Osteoblast (primary cell): ENCODE results near the gene POLD2. TPM values are rescaled to one million over a fixed set of nuclear protein-coding genes. Genes with fewer than 3 reads are reported as not detected.

ENCODE experiments used
- DNase-seq: peaks from one replicate; pipeline ENCODE4 v3.0.0; 2011; ENCODE audit warnings: low spot score, mixed read lengths; ENCODE audit not compliant: insufficient read length; ENCODE audit errors: missing footprints
- H2AFZ ChIP-seq: 2 replicates; pipeline ENCODE4 v1.6.0; 2011; ENCODE audit warnings: mild to moderate bottlenecking, low read length
- H3K27ac ChIP-seq: 2 replicates; pipeline ENCODE4 v1.5.1; 2011; ENCODE audit warnings: mild to moderate bottlenecking, low read depth, low read length, moderate library complexity
- H3K27me3 ChIP-seq: 2 replicates; pipeline ENCODE4 v1.6.0; 2012; ENCODE audit warnings: mild to moderate bottlenecking, control low read depth, inconsistent platforms, low read length, moderate library complexity; ENCODE audit not compliant: insufficient read depth
- H3K36me3 ChIP-seq: 2 replicates; pipeline ENCODE4 v1.5.1; 2011; ENCODE audit warnings: mild to moderate bottlenecking, low read length, control low read depth, moderate library complexity; ENCODE audit not compliant: insufficient read depth
- H3K4me1 ChIP-seq: 2 replicates; pipeline ENCODE4 v1.5.1; 2011; ENCODE audit warnings: mild to moderate bottlenecking, low read length, control low read depth, moderate library complexity; ENCODE audit not compliant: insufficient read depth
- H3K4me2 ChIP-seq: 2 replicates; pipeline ENCODE4 v1.6.0; 2011; ENCODE audit warnings: mild to moderate bottlenecking, low read length; ENCODE audit not compliant: insufficient read depth
- H3K4me3 ChIP-seq: fragments of 200-600 bp; sonication (generic); 3 replicates; pipeline ENCODE4 v1.5.1; 2012; ENCODE audit warnings: mild to moderate bottlenecking, low read length, inconsistent platforms; ENCODE audit not compliant: insufficient read depth
- H3K79me2 ChIP-seq: 2 replicates; pipeline ENCODE4 v1.6.0; 2012; ENCODE audit warnings: mild to moderate bottlenecking, low read length, control low read depth, inconsistent platforms; ENCODE audit not compliant: insufficient read depth
- H3K9me3 ChIP-seq: 2 replicates; pipeline ENCODE4 v1.5.1; 2011; ENCODE audit warnings: low read depth, low read length, control low read depth
- H4K20me1 ChIP-seq: 2 replicates; pipeline ENCODE4 v1.6.0; 2012; ENCODE audit warnings: mild to moderate bottlenecking, low read length, control low read depth; ENCODE audit not compliant: insufficient read depth
- CTCF ChIP-seq: IDR thresholded peaks from 2 replicates; pipeline ENCODE4 v1.5.1; 2011; ENCODE audit warnings: mild to moderate bottlenecking, low read depth, low read length, moderate library complexity; ENCODE audit errors: extremely low read depth
- total RNA-seq: library from RNA; depleted of rRNA; stranded (reverse); fragments of >200 nt; gene quantifications from 2 replicates; pipeline ENCODE4 v1.2.3, GENCODE V29; 2012

The POLD2 gene
- total RNA-seq, 1 donor = 80.3 TPM

- no peak overlapping the region for H2AFZ ChIP-seq
- peak; percentile 84 for DNase-seq
- TF ChIP-seq CTCF = no peak
- peak overlapping the region; percentile 28 for H3K27ac ChIP-seq
- H3K79me2 ChIP-seq = peaks cover 57% of the 10 kb centered on the region
- H3K27me3 ChIP-seq = no peaks in the 10 kb centered on the region
- peaks cover 23% of the 10 kb centered on the region for H3K4me1 ChIP-seq
- peaks cover 51% of the 10 kb centered on the region for H4K20me1 ChIP-seq
- no peaks in the 10 kb centered on the region for H3K9me3 ChIP-seq
- no peak overlapping the region for H3K4me2 ChIP-seq
- H3K36me3 ChIP-seq = peaks cover 67% of the 10 kb centered on the region
- no peak overlapping the region for H3K4me3 ChIP-seq
These were observed 15.2 kb downstream of the POLD2 start for GRCh38 chr7:44107961-44108767.

- Histone ChIP-seq H3K9me3 (no peaks in the 10 kb centered on the region), H3K4me2 (peak overlapping the region; percentile 100), H3K4me3 (no peak overlapping the region), H2AFZ (no peak overlapping the region), H3K36me3 (peaks cover 59% of the 10 kb centered on the region), H3K27ac (peak overlapping the region; percentile 96), H3K4me1 (peaks cover 31% of the 10 kb centered on the region), H3K27me3 (no peaks in the 10 kb centered on the region), H4K20me1 (peaks cover 51% of the 10 kb centered on the region), H3K79me2 (peaks cover 57% of the 10 kb centered on the region)
- peak; percentile 77 for DNase-seq
- no peak for TF ChIP-seq CTCF
These were observed 16.0 kb downstream of the POLD2 start for GRCh38 chr7:44107116-44107960.

GRCh38 chr7:44106311-44107065, 16.9 kb downstream of the POLD2 start:
- Histone ChIP-seq H3K4me2 (peak overlapping the region; percentile 100), H3K27ac (peak overlapping the region; percentile 96), H4K20me1 (peaks cover 43% of the 10 kb centered on the region), H2AFZ (no peak overlapping the region), H3K36me3 (peaks cover 50% of the 10 kb centered on the region), H3K79me2 (peaks cover 57% of the 10 kb centered on the region), H3K9me3 (no peaks in the 10 kb centered on the region), H3K4me1 (peaks cover 38% of the 10 kb centered on the region), H3K4me3 (peak overlapping the region; percentile 93), H3K27me3 (no peaks in the 10 kb centered on the region)
- TF ChIP-seq CTCF = no peak
- DNase-seq = peak; percentile 84
